GM21447 (cell line): ENCODE data around the gene GADD45A.

Experiments used
- ATAC-seq: cut with Tn5 transposase; IDR thresholded peaks from one replicate; pipeline ENCODE4 v1.9.1; 2021; ENCODE audit not compliant: unreplicated experiment

GADD45A gene

DNA sequence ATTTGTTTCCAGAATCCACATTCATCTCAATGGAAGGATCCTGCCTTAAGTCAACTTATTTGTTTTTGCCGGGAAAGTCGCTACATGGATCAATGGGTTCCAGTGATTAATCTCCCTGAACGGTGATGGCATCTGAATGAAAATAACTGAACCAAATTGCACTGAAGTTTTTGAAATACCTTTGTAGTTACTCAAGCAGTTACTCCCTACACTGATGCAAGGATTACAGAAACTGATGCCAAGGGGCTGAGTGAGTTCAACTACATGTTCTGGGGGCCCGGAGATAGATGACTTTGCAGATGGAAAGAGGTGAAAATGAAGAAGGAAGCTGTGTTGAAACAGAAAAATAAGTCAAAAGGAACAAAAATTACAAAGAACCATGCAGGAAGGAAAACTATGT lies 2.6 kb downstream of the GADD45A start:
- no peak for ATAC-seq

DNA sequence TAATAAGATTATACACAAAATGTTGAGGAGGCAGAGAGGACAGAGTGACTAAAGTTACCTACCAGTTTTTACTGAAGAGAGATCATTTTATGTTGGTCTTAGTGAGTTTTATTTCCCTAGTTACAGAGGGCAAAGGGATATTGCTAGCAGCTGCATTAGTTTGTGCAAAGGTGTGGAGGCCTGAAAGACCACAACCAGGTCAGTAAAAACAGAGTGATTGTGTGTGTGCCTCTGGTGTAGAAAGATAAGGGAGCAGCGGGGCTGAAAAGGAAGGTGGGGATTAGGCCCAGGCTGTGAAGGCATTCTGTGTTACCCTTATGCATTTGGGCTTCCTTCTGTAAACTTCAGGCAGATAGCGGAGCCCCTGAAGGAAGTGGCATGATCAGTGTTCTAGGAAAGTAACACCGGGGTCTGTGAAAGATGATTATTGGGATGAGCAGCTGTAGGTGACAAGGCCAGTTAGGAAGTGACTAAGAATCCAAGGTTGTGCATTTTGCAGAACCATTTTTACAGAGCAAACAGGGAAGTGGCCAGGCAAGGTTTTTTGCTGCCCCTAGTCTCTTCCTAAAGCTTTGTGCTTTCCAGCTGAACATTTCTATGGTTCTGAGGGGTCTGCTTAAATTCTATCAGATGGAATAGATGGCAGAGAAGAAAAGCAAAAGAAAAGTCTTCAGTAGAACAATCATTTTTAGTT lies 3.7 kb downstream of the GADD45A start:
- no peak for ATAC-seq

DNA sequence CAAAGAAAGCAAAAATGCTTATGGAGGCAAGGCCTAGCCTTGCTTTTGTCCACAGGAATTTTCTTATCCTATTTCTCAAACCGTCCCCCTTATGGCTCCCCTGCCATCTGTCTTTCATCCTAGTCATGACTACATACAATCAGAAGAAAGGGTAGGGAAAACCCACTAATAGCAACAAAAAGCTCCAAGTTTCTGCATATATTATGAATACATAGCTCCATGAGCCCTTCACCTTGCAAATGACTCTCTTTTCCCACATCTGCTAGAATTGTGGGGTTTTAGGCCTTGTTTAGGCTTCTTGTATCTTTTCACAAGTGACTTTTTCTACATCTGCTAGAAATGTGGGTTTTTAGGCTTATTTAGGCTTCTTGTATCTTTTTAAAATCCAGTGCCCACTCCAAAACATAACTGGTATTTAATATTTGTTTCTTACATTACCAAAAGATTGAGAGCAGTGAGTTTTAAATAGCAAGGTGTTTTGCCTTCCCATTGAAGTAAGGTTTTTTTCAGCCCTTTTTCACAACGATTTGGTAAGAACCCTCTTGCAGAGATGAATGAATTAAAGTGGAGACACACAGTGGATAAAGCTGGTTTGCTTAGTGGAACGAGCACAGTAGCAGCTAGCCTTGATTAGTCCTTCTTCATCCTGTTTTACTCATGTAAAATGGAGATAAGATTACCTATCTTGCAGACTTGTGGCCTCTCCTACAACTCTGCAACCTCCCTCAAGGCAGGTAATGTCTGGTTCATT lies 4.4 kb downstream of the GADD45A start:
- ATAC-seq, result no peak

DNA sequence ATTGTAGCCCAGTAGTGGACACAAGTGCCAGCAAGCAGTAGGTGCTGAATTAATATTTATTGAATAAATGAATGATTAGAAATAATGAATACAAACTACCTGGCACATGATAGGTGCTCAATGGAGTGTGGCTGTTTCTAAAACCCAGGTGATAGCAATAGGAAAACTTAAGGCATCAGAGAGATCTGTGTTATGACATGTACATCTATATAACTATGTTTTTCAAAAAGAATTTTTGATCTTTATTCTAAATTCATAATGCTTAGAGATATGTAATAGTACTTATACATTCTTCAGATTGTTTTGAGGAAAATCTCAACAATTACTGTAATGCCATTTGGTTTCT lies 5.0 kb downstream of the GADD45A start:
- ATAC-seq, result no peak

DNA sequence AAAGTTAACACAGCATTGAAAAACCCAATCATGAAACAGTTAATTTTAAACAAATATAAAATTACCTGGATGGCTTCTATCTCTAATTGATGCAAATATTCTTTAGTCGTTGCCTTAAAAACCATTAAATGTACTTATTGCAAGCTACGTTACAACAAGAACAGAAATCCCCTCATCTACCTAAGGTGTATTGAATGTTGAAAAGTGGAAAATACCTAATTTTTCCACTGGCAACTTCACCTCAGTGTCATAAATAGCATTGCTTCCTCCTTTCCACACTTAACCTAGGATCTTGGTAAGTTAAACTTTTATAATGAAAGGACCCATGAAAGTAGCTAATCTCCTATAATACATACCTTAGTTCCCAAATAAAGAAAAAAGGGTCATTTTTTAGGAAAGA lies 5.4 kb downstream of the GADD45A start:
- ATAC-seq, result no peak

DNA sequence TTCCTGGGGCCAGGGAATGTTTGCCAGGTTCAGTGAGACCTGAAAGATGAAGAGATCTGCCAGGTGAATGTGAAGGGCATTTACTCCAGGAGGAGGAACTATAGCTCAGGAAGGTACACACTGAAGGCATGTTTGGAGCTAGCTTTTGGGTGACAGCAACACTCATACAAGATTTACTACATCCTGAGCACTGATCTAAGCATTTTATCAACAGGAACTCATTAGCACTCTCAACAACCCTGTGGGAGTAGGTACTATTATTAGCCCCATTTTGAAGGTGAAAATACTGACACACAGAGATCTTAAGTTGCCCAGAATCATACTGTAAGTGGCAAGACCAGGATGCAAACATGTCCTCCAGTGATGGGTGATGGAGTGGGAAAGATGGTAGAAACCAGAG lies 6.7 kb downstream of the GADD45A start:
- no peak for ATAC-seq

DNA sequence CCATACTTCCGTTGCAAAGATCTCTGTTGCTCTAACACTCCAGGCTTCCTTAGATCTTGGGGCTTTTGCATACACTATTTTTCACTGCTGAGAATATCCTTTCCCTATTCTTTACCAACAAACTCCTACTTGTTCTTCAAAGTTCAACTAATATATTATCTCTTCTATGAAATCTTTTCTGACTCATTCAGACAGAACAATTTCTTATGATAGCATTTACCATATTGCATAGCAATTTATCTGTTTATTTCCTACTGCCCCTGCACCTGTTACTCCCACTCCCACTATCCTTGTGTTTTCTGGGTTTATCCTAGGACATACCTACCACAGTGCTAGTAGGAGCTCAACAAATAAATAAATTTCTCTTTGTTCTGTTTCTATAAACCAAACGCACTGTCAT lies 11.0 kb downstream of the GADD45A start:
- ATAC-seq, result no peak

DNA sequence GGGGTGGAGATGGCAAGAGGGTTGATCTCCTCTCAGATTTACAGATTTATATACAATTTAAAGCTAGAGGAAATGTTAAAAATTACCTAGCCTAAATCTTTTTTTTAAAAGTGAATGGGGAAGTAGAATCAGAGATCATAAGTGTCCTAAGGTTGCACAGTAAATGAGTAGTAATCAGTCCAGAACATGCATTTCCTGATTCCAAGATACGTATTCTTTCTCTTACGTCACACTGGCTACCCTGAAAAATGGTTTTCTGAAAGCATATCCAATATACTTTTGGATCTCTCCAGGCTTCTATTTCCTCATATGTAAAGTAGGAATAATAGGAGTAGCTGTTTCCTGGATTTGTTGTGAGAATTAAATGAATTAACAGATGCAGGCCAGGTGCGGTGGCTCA lies 11.7 kb downstream of the GADD45A start:
- ATAC-seq, result no peak

DNA sequence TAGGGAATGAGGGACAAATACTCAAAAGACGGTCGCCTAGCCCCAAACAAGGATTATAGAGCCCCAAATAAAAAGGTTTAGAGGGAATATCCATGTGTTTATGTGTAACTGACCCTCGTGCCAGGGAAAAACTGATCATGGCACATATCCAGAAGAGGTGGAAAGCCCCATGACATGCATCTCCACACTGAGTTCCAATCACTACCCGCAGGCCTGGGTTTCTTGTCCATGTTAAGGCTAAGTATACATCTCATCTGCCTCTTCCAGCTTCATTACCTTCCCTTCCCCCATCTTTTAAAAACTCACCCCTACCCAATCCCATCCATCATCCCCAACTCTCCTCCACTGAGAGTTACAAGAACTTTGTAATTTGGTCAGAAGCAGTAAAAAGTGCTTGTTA lies 15.2 kb downstream of the GADD45A start:
- ATAC-seq, result no peak

DNA sequence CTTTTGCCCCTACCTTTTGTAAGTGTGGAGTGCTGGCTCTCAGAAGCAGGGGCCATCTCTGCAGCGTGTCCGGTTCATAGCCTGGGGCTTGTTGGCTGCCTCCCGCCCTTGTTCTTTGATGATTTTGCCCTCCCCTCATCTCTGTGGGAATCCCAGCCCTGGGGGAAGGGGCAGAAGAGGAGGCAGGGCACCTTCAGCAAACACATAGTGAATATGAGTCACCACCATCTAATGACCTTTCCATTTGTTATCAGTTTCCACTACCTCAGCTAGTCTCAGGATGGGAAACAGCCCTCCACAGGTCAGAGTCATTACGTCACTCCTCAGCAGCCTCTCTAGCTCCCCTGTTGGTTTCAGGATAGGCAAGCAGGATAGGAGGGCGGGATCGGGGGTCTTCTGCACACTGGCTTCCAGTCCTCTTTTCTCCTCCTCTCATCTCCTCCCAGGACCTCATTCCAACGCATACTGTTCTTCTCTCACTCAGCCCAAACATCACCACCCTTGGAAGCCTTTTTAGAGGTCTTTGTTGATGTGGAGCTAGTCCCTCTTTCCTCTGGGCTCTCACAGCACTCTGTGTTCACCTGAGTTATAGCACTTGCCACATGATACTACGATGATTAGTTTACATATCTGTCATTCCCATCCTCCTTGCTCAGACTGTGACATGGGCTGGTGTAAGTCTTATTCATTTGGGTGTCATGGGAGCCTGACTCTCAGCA lies 15.8 kb downstream of the GADD45A start:
- ATAC-seq, result peak; percentile 50

DNA sequence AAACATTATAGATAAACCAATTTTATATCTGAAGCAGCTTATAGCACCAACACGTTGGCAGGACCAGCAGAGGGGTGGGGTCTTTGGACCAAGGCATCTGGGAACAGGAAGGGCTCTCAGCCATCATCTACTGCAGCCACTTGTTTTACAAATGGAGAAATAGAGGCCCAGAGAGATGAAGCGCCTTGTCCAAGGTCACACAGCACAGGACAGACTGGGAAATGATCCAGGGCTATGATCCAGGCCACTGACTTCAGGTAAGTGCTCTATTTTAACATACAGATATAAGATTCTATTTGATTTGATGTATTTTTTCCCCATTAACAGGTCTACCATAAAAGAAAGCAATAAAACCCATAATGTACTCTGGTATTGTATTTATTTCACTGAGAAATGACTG lies 16.9 kb downstream of the GADD45A start:
- ATAC-seq, result no peak

DNA sequence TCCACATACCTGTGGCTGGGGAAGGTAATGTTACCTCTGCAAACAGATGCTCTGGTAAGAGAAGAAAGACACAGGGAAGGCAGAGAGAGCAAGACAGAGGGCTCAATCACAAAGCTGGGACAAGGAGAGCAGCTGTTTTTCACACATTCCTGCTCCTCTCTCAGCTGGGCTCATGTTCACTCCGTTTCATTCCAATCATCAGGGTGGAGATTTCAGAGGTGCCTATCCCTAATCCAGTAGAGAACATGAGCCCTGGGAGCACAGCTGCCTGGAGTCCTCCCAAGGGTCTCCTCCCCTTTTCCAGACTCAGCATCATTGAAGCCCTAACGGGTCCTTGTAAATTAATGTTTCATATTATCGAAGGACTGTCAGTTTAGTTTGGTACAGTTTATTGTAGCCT lies 19.4 kb downstream of the GADD45A start:
- no peak for ATAC-seq

DNA sequence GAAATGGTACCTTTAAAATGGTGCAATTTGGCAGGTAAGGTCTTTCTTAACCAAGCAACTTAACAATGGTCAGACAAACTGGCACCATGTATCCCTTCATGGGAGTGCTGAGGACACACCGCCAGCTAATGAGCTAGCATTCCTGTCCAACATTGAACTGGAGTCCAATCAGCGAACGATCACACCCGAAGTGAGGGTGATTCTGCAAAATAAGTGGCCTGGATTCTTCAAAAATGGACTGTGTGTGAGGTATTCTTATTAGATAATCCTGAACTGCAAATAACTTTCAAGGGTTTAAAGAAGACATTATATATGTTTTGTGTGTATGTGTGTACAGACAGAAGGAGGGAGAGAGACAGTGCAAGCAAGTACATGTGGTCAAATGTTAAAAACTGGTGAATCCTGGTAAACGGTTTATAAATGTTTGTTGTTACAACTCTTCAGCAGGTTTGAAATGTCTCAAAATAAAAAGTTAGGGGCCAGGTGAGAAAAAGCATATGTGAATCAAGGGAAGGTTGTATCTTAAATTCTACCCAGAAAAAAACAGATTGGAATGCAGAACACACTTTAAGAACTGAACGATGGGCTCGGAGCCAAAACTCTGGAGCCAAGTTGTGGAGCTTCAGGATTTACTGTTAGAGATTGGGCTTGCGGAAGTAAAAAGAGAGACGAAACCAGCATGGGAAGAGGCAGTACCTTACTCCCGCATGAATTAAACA lies 20.9 kb downstream of the GADD45A start:
- no peak for ATAC-seq

DNA sequence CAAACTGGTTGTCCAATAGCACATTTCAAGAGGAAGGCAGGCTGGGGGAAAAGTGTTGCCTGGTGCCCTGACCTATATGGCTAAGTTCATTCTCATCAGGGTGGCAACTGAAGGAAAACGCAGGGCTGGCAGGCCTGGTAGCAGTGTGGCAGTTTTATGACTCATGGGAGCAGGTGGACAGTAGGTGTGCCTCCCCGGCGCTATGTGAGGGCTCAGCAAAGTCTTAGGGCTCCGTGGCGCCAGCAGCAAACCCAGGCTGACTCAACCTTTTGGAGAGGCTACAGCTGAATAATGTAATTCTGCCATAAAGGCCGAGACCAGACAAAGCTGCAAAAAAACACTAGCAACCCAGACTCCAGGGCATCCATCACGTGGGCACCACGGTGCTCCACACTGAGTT lies 23.6 kb downstream of the GADD45A start:
- no peak for ATAC-seq

DNA sequence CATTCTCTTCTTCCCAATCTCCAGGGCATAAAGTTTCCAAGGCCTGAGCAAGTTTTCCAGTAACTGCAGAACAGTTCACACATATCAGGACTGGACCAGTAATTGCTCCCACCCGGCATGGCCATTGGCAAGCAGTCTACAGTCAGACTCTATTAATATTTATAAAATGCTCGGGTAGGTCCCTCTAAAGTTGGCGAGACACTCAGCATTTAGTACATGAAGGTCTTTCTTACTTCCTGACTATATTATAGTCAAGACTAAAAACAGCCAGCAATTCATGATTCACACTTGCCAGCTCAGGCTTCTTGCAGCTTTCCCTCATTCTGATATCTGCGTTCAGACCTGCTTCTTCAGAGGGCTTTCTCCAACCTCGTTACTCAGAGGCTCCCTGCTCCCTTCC lies 25.4 kb downstream of the GADD45A start:
- no peak for ATAC-seq

DNA sequence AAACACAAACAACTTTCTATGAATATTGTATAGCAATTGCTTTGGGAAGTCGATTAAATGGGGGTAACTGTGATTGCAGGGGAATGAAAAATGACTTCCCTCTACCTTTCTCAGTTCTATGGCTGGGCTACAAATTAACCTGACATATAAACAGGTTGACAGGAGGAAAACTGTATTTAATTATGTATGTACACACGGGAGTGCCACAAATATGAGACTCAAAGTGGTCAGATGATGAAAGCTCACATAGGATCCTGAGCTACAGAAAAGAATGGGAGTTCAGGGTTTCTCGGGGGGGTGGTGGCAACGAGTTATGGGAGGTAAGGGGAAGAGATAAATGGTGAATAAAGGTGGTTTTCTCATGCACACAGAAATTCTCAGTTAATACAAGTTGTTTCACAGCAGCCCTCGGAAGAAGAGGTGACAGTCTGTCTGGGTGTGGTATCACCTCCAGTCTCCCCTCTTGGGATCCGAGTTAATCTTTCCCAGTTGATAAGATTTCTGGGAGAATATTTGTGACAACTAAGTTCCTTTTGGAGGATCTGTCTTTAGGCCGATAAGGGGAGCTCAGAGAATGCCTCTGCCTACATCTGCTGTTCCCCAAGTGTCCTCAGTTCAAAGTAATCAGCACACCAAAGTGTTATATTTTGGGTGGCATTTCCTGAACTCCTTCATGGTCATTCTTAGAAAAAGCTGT lies 26.3 kb downstream of the GADD45A start:
- no peak for ATAC-seq

DNA sequence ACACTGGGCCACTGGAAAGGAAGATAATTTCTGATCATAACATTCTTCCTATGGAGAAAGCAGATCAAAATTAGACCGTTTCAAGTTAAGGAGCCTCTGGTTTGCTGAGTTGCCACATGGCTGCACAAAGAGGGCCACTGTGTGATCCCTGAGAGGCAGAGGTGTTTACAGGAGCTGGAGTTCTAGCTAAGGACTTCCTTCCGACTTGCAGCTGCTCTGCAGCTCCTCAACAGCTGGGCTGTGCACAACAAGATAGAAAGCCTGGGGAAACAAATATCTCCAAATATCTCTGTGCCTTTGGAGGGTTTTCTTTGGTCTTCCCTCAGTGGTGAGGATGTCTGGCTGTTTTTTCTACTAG lies 26.8 kb downstream of the GADD45A start:
- peak; percentile 69 for ATAC-seq

DNA sequence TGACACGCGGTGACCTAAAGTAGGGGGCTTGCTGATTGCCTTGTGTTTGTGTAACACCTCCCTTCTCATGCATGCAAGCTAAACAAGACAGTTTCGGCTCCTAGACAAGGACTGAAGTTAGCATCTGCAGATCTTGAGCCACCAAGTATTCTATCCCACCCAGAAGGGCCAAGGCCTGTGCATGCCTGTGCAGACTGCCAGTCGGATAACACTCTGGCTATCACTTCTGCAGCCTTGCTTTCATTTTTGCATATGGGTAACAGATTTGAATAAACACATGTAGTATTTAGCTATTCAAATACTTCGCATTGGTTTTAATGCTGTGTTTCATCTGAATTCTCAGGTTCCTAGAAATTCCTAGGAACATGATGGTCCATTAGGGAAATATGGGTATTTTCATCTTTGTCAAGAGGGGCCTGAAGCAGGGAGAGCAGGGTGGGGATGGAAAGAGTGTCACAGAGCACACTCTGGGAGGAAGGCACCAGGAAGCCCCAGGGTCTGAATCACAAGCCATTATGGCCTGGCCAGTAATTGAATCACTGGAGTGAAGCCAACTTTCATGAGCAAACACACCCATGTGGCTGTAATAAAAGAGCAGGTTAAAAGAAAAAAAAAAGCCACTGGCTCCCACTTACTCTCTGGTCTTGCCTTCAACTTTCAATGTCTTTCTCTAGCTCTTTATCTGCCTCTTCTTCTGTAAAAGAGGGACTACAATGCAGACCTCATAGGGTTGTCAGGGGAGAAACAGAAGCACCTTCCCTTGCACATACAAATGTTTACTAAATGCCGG lies 28.3 kb downstream of the GADD45A start:
- ATAC-seq, result no peak

DNA sequence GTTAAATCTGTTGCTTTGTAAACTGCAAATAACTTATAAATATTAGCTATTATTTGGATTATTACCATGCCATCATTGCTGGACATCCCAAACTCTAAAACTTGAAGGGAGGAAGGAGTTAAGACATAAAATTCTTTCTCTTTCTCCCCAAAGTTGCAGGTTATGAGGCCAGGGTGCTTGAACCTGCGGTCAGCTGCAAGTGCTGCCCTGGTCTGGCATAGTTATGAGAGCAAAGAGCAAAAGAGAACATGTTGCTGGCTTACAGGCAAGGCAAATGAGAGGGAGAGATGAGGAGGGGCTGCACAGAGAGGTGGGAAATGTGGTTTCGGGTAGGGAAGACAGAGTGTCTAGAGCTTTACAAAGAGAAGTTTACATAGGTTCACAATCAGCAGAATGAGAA lies 30.8 kb downstream of the GADD45A start:
- no peak for ATAC-seq

DNA sequence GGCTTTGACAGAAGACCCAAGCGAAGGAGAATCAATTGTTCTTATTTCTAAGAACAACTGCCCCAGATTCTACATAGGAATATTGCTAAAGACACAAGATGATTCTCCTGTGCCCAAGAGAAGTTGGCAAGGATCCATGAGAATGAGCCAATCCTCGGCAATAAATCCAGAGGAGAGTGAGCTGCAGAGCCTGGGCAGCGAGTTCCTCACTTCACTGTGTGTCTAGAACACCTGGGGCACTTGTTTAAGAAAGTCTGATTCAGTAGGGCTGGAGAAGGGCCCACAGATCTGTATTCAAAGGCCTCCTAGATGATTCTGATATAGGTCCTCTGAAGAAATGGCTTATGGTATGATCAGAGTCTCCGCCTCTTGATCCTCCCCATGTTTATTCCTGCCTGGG lies 31.8 kb downstream of the GADD45A start:
- no peak for ATAC-seq
